B cell (primary cell): ENCODE results near the gene FIGNL2.

Experiments
- CTCF ChIP-seq: fragments of 200-600 bp; IDR thresholded peaks from one replicate; pipeline ENCODE4 v1.8.0; 2022; ENCODE audit warnings: antibody characterized with exemption, mild to moderate bottlenecking
- EZH2 ChIP-seq: IDR thresholded peaks from 2 replicates; pipeline ENCODE4 v1.6.1; 2012; ENCODE audit warnings: borderline replicate concordance, low read depth, mild to moderate bottlenecking, moderate library complexity, low read length; ENCODE audit not compliant: insufficient read depth, poor library complexity, severe bottlenecking

GRCh38 chr12:51838762-51839161, 9.8 kb downstream of the FIGNL2 start:
- TF ChIP-seq CTCF (no peak), EZH2 (no peak)
